ES-I3 (cell line): ENCODE results near the gene PBX3.
A peak's percentile ranks its signal among the peaks of the same experiment; 100 is the strongest.

Experiments
- H3K36me3 ChIP-seq: 2 replicates; pipeline ENCODE4 v1.6.1; 2013; ENCODE audit warnings: mild to moderate bottlenecking, low read length, control low read depth, moderate library complexity; ENCODE audit not compliant: insufficient read depth
- H3K4me1 ChIP-seq: 2 replicates; pipeline ENCODE4 v1.6.1; 2013; ENCODE audit warnings: mild to moderate bottlenecking, control low read depth, low read length; ENCODE audit not compliant: insufficient read depth
- H3K9ac ChIP-seq: 2 replicates; pipeline ENCODE4 v1.6.1; 2013; ENCODE audit warnings: low read depth, mild to moderate bottlenecking, low read length, moderate library complexity
- H3K9me3 ChIP-seq: 2 replicates; pipeline ENCODE4 v1.6.1; 2013; ENCODE audit warnings: mild to moderate bottlenecking, low read length, moderate library complexity; ENCODE audit not compliant: control insufficient read depth, insufficient read depth

Gene PBX3

GRCh38 chr9:125756518-125756917 is 9.3 kb downstream of the PBX3 start:
- H3K9me3 ChIP-seq = no peaks in the 10 kb centered on the region
- no peak overlapping the region for H3K9ac ChIP-seq
- H3K4me1 ChIP-seq = peaks cover 37% of the 10 kb centered on the region
- H3K36me3 ChIP-seq = 0 out of 2 replicates have a peak, but pooled peaks cover 2% of the 10 kb centered on the region

DNA sequence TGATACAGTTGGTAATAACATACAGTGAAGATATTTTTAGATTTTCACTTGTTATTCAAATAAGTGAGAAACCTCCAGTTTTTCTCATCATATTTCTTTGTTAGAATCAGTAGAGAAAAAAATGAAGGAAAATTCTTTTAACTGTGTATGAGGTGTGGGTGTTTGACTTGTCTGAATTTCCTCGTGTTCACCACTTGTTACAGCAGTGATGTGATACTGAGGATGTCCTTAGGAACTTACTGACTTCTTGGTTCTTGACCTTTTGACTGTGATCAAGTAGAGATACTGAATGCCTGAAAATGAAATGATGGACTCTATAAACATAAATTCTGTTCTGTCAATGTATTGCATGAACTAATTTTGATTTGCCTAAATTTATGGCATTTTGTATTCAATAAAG is 10.7 kb downstream of the PBX3 start:
- Histone ChIP-seq H3K4me1 (peaks cover 38% of the 10 kb centered on the region), H3K9ac (no peak overlapping the region), H3K9me3 (no peaks in the 10 kb centered on the region)

GRCh38 chr9:125758986-125759763 is 12.0 kb downstream of the PBX3 start:
- H3K4me1 ChIP-seq = peaks cover 46% of the 10 kb centered on the region
- no peaks in the 10 kb centered on the region for H3K9me3 ChIP-seq
- no peak overlapping the region for H3K9ac ChIP-seq
- H3K36me3 ChIP-seq = 0 out of 2 replicates have a peak, but pooled peaks cover 2% of the 10 kb centered on the region

More for the DNA sequence above, 10.7 kb downstream of the PBX3 start:
- H3K36me3 ChIP-seq = 0 out of 2 replicates have a peak, but pooled peaks cover 2% of the 10 kb centered on the region

DNA sequence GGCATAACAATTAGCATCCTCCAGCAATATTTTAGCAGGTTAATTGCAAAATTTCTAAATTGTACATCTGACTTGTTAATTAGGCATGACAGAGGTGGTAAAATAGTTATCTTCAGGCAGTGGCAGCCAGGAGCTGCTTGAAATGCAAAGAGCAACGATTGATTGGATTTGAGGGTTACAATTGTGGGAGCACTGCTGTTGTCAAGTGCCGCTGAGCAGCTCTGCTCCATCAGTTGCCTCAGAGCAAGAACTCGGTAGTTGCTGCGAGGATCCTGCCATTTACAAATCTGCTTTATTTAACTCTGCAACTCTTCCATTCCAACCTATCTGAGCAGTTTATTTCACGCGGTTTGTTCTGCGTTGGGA is 12.6 kb downstream of the PBX3 start:
- peak overlapping the region; percentile 15; the same call in 1 of the 2 replicates for H3K9ac ChIP-seq
- peaks cover 46% of the 10 kb centered on the region for H3K4me1 ChIP-seq
- no peaks in the 10 kb centered on the region for H3K9me3 ChIP-seq
- 0 out of 2 replicates have a peak, but pooled peaks cover 2% of the 10 kb centered on the region for H3K36me3 ChIP-seq

DNA sequence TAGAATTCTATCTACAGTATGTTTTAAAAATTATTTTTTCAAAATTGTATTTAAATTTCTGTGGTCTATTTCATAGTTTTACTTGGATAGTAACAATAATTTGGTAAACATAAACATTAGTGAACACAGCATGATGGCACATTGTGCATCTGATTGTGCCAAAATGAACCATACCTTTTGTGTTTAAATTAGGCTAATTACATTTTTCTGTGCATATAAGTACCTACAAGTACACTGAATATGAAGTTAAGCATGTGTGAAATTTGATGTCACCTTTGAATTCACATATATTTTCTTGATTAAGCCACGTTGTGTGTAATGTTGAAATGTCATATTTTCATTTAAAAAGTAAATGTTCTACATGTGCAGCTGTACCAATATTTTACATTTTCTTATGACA is 13.4 kb downstream of the PBX3 start:
- 0 out of 2 replicates have a peak, but pooled peaks cover 2% of the 10 kb centered on the region for H3K36me3 ChIP-seq
- peaks cover 46% of the 10 kb centered on the region for H3K4me1 ChIP-seq
- no peak overlapping the region for H3K9ac ChIP-seq
- H3K9me3 ChIP-seq = no peaks in the 10 kb centered on the region

DNA sequence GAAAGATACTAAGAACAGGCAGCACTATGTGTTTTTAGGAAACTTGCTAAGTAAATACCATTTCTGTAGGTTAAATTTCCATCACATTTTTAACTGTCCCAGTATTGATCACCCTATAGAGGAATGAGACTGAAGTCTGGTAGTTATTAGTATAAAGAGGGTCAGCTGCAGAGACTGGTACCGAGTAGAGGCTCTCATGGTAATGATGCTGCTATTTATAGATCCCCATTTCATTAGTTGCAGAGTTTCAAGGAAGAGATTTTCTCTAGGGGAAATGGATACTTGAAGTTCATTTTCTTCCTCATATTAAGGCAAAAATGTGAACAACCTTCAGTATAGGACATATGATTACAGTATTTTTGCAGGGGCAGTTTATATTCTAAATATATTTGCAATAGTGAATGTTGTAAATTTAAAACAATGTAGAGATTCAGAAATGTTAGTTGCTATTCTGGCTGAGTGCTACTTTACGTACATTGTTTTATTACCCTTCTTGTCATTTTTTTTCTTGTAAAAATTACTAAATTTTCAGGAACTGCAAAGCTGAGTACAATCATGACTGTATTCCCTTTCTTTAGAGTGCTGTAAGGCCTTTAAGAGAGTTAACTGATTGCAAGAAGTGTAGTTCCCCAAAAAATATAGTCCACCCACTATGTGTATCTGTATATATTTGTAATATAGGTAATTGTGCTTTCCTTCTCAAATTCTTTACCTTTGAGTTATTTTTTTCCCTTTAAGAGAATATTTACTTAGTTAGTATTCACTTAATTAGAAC is 14.7 kb downstream of the PBX3 start:
- no peaks in the 10 kb centered on the region for H3K36me3 ChIP-seq
- no peak overlapping the region for H3K9ac ChIP-seq
- H3K9me3 ChIP-seq = no peaks in the 10 kb centered on the region
- H3K4me1 ChIP-seq = peaks cover 36% of the 10 kb centered on the region

DNA sequence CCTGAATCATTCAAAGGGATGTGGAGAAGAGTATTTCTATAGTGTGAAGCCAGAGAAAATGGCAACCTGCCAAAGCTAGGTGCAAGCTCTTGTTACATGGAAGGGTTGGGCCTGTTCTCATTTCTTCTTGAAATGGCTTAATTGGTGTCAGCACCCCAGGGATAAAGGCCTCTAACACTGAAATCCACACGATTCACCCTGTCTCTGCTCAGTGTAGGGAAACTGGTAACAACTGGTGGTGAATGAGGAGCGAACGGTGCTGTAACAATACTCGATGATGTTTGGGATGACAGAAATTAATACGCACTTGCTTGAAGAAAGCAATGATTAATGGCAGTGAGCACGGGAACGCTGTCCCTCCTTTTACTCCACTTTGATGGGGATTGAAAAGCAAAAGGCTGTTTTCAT is 16.2 kb downstream of the PBX3 start:
- Histone ChIP-seq H3K9me3 (no peaks in the 10 kb centered on the region), H3K4me1 (peaks cover 35% of the 10 kb centered on the region), H3K36me3 (no peaks in the 10 kb centered on the region), H3K9ac (no peak overlapping the region)

GRCh38 chr9:125764198-125764597 is 17.0 kb downstream of the PBX3 start:
- Histone ChIP-seq H3K9ac (no peak overlapping the region), H3K36me3 (no peaks in the 10 kb centered on the region), H3K9me3 (no peaks in the 10 kb centered on the region), H3K4me1 (peaks cover 30% of the 10 kb centered on the region)

GRCh38 chr9:125766468-125767221 is 19.5 kb downstream of the PBX3 start:
- Histone ChIP-seq H3K4me1 (peaks cover 22% of the 10 kb centered on the region), H3K9ac (no peak overlapping the region), H3K9me3 (no peaks in the 10 kb centered on the region), H3K36me3 (no peaks in the 10 kb centered on the region)

- Histone ChIP-seq H3K9me3 (no peaks in the 10 kb centered on the region), H3K4me1 (peaks cover 20% of the 10 kb centered on the region), H3K9ac (no peak overlapping the region), H3K36me3 (no peaks in the 10 kb centered on the region)
Measured at GRCh38 chr9:125767349-125767748, 20.2 kb downstream of the PBX3 start.

GRCh38 chr9:125768803-125769202 is 21.6 kb downstream of the PBX3 start:
- Histone ChIP-seq H3K4me1 (peaks cover 9% of the 10 kb centered on the region; the same call in 1 of the 2 replicates), H3K36me3 (no peaks in the 10 kb centered on the region), H3K9ac (no peak overlapping the region), H3K9me3 (no peaks in the 10 kb centered on the region)

GRCh38 chr9:125771037-125771436 is 23.9 kb downstream of the PBX3 start:
- H3K4me1 ChIP-seq = peaks cover 9% of the 10 kb centered on the region; the same call in 1 of the 2 replicates

DNA sequence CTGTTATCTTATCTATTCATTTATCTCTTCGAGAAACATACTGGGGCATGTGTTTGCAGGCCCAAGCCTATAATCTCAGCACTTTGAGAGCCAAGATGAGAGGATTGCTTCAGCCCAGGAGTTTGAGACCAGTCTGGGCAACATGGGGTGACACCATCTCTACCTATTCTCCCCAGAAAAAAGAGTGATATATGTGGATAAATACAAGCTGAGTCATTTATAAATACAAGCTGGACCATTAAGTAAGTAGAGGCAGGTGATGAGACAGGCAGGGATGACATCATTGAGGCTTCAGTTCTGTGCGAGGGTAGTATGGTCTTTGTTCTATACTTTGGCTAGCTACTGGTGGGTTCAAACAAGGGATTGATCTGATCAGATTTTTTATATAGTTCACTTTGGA is 25.6 kb downstream of the PBX3 start:
- no peak overlapping the region for H3K9ac ChIP-seq
- H3K9me3 ChIP-seq = no peaks in the 10 kb centered on the region
- H3K36me3 ChIP-seq = no peaks in the 10 kb centered on the region
- peaks cover 9% of the 10 kb centered on the region; the same call in 1 of the 2 replicates for H3K4me1 ChIP-seq

More at GRCh38 chr9:125771037-125771436, 23.9 kb downstream of the PBX3 start:
- H3K9ac ChIP-seq = no peak overlapping the region
- H3K9me3 ChIP-seq = no peaks in the 10 kb centered on the region
- no peaks in the 10 kb centered on the region for H3K36me3 ChIP-seq

DNA sequence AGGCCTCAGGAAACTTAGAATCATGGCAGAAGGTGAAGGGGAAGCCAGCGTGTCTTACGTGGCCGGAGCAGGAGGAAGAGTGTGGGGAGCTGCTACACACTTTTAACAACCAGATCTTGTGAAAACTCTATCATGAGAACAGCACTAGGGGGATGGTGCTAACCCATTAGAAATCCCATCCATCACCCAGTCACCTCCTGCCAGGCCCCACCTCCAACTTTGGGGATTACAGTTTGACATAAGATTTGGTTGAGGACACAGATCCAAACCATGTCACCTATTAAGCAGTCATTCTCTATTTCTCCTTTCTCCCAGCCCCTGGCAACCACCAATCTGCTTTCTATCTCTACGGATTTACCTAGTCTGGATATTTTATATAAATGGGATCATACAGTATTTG is 26.9 kb downstream of the PBX3 start:
- Histone ChIP-seq H3K4me1 (peaks cover 8% of the 10 kb centered on the region; the same call in 1 of the 2 replicates), H3K9me3 (no peaks in the 10 kb centered on the region), H3K9ac (no peak overlapping the region), H3K36me3 (no peaks in the 10 kb centered on the region)
